NT2/D1 (cell line): Measurements from ENCODE around the gene PANX2.

Experiments used
- YY1 ChIP-seq: IDR thresholded peaks from 2 replicates; pipeline ENCODE4 v1.6.1; 2011; ENCODE audit not compliant: insufficient read length, insufficient read depth
- ZNF274 ChIP-seq: IDR thresholded peaks from 2 replicates; pipeline ENCODE4 v1.6.1; 2011; ENCODE audit warnings: mild to moderate bottlenecking, low read depth, low read length

GRCh38 chr22:50129121-50129736 lies 41.3 kb upstream of the PANX2 start:
- TF ChIP-seq ZNF274 (no peak), YY1 (no peak)
